LNCAP (cell line): ENCODE data around the gene TUNAR.

Experiments
- CTCF ChIP-seq: fragments of 450-650 bp; IDR thresholded peaks from 2 replicates; pipeline ENCODE4 v1.5.1; 2017; ENCODE audit warnings: mild to moderate bottlenecking

The TUNAR gene

GRCh38 chr14:95918466-95918865, 41.8 kb downstream of the TUNAR start:
- no peak for TF ChIP-seq CTCF

- no peak for TF ChIP-seq CTCF
These were observed 44.3 kb downstream of the TUNAR start for GRCh38 chr14:95920769-95921438.

GRCh38 chr14:95922080-95922479, 45.4 kb downstream of the TUNAR start:
- TF ChIP-seq CTCF: no peak

GRCh38 chr14:95928751-95929150, 52.1 kb downstream of the TUNAR start:
- no peak for TF ChIP-seq CTCF

- no peak for TF ChIP-seq CTCF
These were observed 54.8 kb downstream of the TUNAR start for GRCh38 chr14:95931384-95931783.

GRCh38 chr14:95935228-95935822, 58.7 kb downstream of the TUNAR start:
- no peak for TF ChIP-seq CTCF

GRCh38 chr14:95936041-95936440, 59.4 kb downstream of the TUNAR start:
- no peak for TF ChIP-seq CTCF
